Type B pancreatic cell (in vitro differentiated cells): ENCODE data around the gene R3HDML. TPM values are rescaled to one million over a fixed set of nuclear protein-coding genes. Genes with fewer than 3 reads are reported as not detected.
A peak's percentile ranks its signal among the peaks of the same experiment; 100 is the strongest.

Experiments used
- DNase-seq: peaks from one replicate; pipeline ENCODE4 v3.0.0; 2021; ENCODE audit warnings: mixed read lengths; ENCODE audit not compliant: unreplicated experiment; ENCODE audit errors: extremely low spot score
- H3K27ac Mint-ChIP-seq: 2 replicates; pipeline ENCODE4 v1.8.0; 2021; ENCODE audit warnings: mild to moderate bottlenecking, mixed read lengths
- H3K27me3 Mint-ChIP-seq: 2 replicates; pipeline ENCODE4 v1.8.0; 2021; ENCODE audit warnings: mixed read lengths
- H3K36me3 Mint-ChIP-seq: 2 replicates; pipeline ENCODE4 v1.8.0; 2021; ENCODE audit warnings: mixed read lengths
- H3K4me1 Mint-ChIP-seq: one replicate; pipeline ENCODE4 v1.8.0; 2021; ENCODE audit warnings: mixed read lengths; ENCODE audit not compliant: unreplicated experiment
- H3K4me3 Mint-ChIP-seq: 2 replicates; pipeline ENCODE4 v1.8.0; 2021; ENCODE audit warnings: mild to moderate bottlenecking, mixed read lengths
- H3K9me3 Mint-ChIP-seq: 2 replicates; pipeline ENCODE4 v1.8.0; 2021; ENCODE audit warnings: mixed read lengths
- CTCF ChIP-seq: fragments of 200-600 bp; sonication (generic); conservative IDR thresholded peaks from 2 replicates; pipeline ENCODE4 v1.5.0; 2021; ENCODE audit warnings: antibody characterized with exemption, mild to moderate bottlenecking
- total RNA-seq: library from RNA; stranded (reverse); gene quantifications from 2 replicates; pipeline ENCODE4 v1.2.1, GENCODE V29; 2021; ENCODE audit warnings: low replicate concordance

Gene R3HDML
- total RNA-seq, 1 donor from 2014 or later: not detected

- Mint-ChIP-seq H3K9me3 (no peaks in the 10 kb centered on the region), H3K27me3 (peaks cover 4% of the 10 kb centered on the region), H3K27ac (no peak overlapping the region), H3K4me1 (peaks cover 9% of the 10 kb centered on the region), H3K4me3 (no peak overlapping the region), H3K36me3 (no peaks in the 10 kb centered on the region)
- TF ChIP-seq CTCF: no peak
- no peak for DNase-seq
Observed at GRCh38 chr20:44306927-44307326, 29.9 kb upstream of the R3HDML start.

DNA sequence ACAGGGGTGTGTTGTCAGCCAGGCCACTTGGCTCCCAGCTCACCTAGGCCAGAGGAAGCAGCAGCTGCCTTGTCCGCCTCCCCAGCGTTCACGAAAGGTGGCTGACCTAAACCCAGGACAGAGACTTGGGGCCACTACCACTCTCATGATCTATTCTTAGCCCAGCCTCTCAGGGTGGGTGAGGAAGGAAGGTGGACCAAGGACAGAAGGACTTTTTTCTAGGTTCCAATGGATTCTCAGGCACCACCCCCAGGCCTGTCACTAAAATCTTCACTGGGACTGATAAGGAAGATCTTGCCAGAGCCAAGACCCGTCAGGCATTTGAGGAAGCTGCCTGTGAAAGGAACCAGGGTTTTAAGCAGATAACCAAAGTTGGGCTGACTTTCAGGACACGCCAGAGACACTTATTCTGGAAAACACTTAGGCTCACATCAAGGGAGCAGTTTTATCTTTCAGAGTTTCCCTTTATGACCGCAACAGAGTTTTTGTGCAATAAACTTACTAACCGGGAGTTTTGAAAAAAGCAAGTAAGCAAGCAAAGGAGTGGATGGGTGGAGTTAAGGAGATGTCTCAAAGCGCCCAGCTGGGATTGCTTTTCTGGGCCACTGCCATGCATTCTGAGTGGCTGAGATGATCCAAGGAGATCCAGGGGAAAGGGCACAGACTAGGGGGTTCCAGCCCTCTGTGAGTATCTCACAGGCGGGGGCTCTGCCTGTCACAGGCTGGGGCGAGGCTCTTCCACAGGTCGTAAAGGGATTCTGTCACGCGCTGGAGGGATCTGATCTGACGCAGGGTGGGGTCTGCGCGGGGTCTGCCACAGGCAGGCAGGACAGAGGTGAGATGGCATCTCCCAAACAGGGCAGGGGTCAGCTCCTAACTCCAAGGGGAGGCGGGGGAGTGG is 26.8 kb upstream of the R3HDML start:
- Mint-ChIP-seq H3K36me3 (no peaks in the 10 kb centered on the region), H3K4me1 (peaks cover 9% of the 10 kb centered on the region), H3K27ac (peak overlapping the region; percentile 86), H3K4me3 (peak overlapping the region; percentile 94), H3K27me3 (peaks cover 4% of the 10 kb centered on the region), H3K9me3 (no peaks in the 10 kb centered on the region)
- TF ChIP-seq CTCF: no peak
- DNase-seq: no peak

- peak within 1 kb of the TSS; percentile 94 for H3K4me3 Mint-ChIP-seq
- peak; percentile 99 for DNase-seq
- TF ChIP-seq CTCF: peak; percentile 97
- H3K9me3 Mint-ChIP-seq: no peaks in the 10 kb centered on the region
- peaks cover 9% of the 10 kb centered on the region for H3K4me1 Mint-ChIP-seq
- no peaks in the 10 kb centered on the region for H3K36me3 Mint-ChIP-seq
- H3K27ac Mint-ChIP-seq: peak within 1 kb of the TSS; percentile 86
- peaks cover 4% of the 10 kb centered on the region for H3K27me3 Mint-ChIP-seq
Observed at GRCh38 chr20:44310664-44311639, 25.9 kb upstream of the R3HDML start, which contains the start of gene FITM2. Gene FITM2, minus strand, starts transcription at chr20:44311202. Its CDS starts 54 bp downstream, at chr20:44311148.

- peaks cover 4% of the 10 kb centered on the region for H3K27me3 Mint-ChIP-seq
- no peaks in the 10 kb centered on the region for H3K36me3 Mint-ChIP-seq
- no peak overlapping the region for H3K27ac Mint-ChIP-seq
- H3K4me3 Mint-ChIP-seq: no peak overlapping the region
- no peak for DNase-seq
- H3K4me1 Mint-ChIP-seq: peaks cover 7% of the 10 kb centered on the region
- TF ChIP-seq CTCF: no peak
- no peaks in the 10 kb centered on the region for H3K9me3 Mint-ChIP-seq
Observed at GRCh38 chr20:44314870-44315269, 22.0 kb upstream of the R3HDML start.

DNA sequence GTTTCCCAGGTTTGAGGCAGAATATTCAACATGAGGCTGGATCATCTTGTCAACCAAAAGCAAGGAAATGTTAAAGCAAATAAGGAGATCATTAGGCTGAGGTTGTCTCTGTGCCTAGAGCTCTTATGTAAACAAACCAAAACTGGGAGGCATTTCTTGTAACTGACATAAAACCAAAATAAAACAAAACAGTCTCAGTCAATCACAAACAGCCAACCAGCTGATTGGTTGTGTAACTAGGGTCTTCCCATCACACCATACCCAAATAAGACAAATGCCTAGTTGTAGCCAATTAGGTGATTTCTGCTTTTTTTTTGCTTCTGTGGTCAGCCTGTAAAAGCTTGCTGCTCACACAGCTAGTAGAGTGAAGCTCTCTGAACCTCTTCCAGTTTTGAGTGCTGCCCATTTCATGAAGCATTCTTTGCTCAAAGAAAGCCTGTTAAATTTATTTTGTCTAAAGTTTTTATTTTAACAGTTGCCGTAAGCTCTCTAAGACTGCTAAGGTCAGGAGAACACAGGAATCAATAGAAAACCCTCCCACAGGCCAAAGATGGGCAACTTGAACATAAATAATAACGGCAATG is 16.9 kb upstream of the R3HDML start:
- no peak for TF ChIP-seq CTCF
- H3K27me3 Mint-ChIP-seq: no peaks in the 10 kb centered on the region
- no peaks in the 10 kb centered on the region for H3K9me3 Mint-ChIP-seq
- no peak overlapping the region for H3K27ac Mint-ChIP-seq
- no peak for DNase-seq
- peaks cover 5% of the 10 kb centered on the region for H3K4me1 Mint-ChIP-seq
- no peaks in the 10 kb centered on the region for H3K36me3 Mint-ChIP-seq
- H3K4me3 Mint-ChIP-seq: no peak overlapping the region
